ENCODE results near the gene VAV1.
A peak's percentile ranks its signal among the peaks of the same experiment; 100 is the strongest.

The VAV1 gene

DNA sequence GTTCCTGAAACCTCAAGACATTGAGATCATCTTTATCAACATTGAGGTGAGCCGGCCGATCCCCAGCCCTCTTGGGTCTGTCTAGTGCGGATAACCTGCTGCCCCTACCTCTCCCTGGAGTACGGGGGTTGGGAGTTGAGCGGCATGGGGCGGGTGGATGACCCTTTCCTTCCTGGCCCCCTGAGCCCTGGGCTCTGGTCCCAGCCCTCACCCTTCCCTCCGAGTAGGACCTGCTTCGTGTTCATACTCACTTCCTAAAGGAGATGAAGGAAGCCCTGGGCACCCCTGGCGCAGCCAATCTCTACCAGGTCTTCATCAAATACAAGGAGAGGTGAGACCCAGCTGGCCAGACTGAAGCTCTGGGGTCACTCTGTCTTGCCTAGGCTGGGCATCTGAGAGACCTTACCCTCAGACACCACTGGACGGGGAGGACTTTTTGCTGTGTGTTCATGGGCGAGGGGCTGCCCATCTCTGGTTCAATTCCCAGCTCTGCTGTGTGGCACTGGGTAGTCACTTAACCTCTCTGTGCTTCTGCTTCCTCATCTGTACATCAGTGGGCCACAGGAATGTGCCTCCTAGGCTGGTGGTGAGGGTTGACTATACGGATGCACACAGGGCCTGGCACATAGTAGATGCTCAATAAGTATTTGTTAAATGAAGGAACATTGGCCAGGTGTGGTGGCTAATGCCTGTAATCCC, 52.7 kb downstream of the VAV1 start:
- H2BK15ac ChIP-seq (ENCODE audit: low read depth, poor library complexity, severe bottlenecking): no peak overlapping the region
- peaks cover 0 to 3% of the 10 kb centered on the region in 2 experiments for H3K36me3 ChIP-seq (ENCODE audit: control insufficient read depth in 1 of 2, insufficient read depth in 2 of 2, low read depth in 1 of 2, low read length in 2 of 2)
- H2BK5ac ChIP-seq (ENCODE audit: low read depth, low read length, poor library complexity, severe bottlenecking): no peak overlapping the region
- no peak overlapping the region for H3K9ac ChIP-seq (ENCODE audit: low read length)
- no peak overlapping the region for H2BK12ac ChIP-seq (ENCODE audit: low read length in 2 of 2)
- peak overlapping the region; percentile 30 for H2AFZ ChIP-seq (ENCODE audit: low read depth, low read length)
- no peak overlapping the region for H2AK5ac ChIP-seq (ENCODE audit: low read length, severe bottlenecking)
- H3K4ac ChIP-seq (ENCODE audit: low read depth in 1 of 2, low read length in 2 of 2): no peak overlapping the region
- H3K23ac ChIP-seq (ENCODE audit: low read length in 2 of 2): no peak overlapping the region
- H3K14ac ChIP-seq (ENCODE audit: low read length in 2 of 2): no peak overlapping the region
- H3K4me3 ChIP-seq (ENCODE audit: insufficient read depth in 1 of 2, low read depth in 1 of 2, low read length in 2 of 2): no peak overlapping the region
- 89% methylated on average over 12 of the region's 12 CpGs for WGBS
- no peak overlapping the region for H2BK120ac ChIP-seq (ENCODE audit: low read depth, low read length)
- H4K8ac ChIP-seq (ENCODE audit: low read length): no peak overlapping the region
- H3K18ac ChIP-seq (ENCODE audit: low read depth in 1 of 2, low read length in 2 of 2): no peak overlapping the region
- H4K91ac ChIP-seq (ENCODE audit: low read length): no peak overlapping the region
- no peaks in the 10 kb centered on the region for H3K79me1 ChIP-seq (replicated peaks; ENCODE audit: low read length, poor library complexity, severe bottlenecking)
- no peaks in the 10 kb centered on the region for H3K4me1 ChIP-seq (ENCODE audit: control insufficient read depth, insufficient read depth, low read depth, low read length)
- H3K27ac ChIP-seq (ENCODE audit: low read length, poor library complexity, severe bottlenecking): no peak overlapping the region
- DNase-seq: no peak
- peaks cover 0 to 11% of the 10 kb centered on the region in 2 experiments for H3K27me3 ChIP-seq (ENCODE audit: control insufficient read depth in 1 of 2, insufficient read depth in 1 of 2, low read length in 2 of 2)
- H3K9me3 ChIP-seq (ENCODE audit: control insufficient read depth, low read length): no peaks in the 10 kb centered on the region
- no peak overlapping the region for H3K4me2 ChIP-seq (ENCODE audit: low read length, poor library complexity, severe bottlenecking)

GRCh38 chr19:6826281-6826920, 53.9 kb downstream of the VAV1 start:
- DNase-seq: no peak
- H3K27me3 ChIP-seq (ENCODE audit: control insufficient read depth in 1 of 2, insufficient read depth in 1 of 2, low read length in 2 of 2): peaks cover 0 to 11% of the 10 kb centered on the region in 2 experiments
- no peak overlapping the region for H3K4me3 ChIP-seq (ENCODE audit: insufficient read depth in 1 of 2, low read depth in 1 of 2, low read length in 2 of 2)
- no peaks in the 10 kb centered on the region for H3K9me3 ChIP-seq (ENCODE audit: control insufficient read depth, low read length)
- H3K14ac ChIP-seq (ENCODE audit: low read length in 2 of 2): no peak overlapping the region
- no peak overlapping the region for H3K9ac ChIP-seq (ENCODE audit: low read length)
- no peak overlapping the region for H2AK5ac ChIP-seq (ENCODE audit: low read length, severe bottlenecking)
- no peak overlapping the region for H3K18ac ChIP-seq (ENCODE audit: low read depth in 1 of 2, low read length in 2 of 2)
- no peaks in the 10 kb centered on the region for H3K4me1 ChIP-seq (ENCODE audit: control insufficient read depth, insufficient read depth, low read depth, low read length)
- H3K23ac ChIP-seq (ENCODE audit: low read length in 2 of 2): no peak overlapping the region
- H2BK5ac ChIP-seq (ENCODE audit: low read depth, low read length, poor library complexity, severe bottlenecking): no peak overlapping the region
- no peak overlapping the region for H2BK15ac ChIP-seq (ENCODE audit: low read depth, poor library complexity, severe bottlenecking)
- no peaks in the 10 kb centered on the region for H3K79me1 ChIP-seq (replicated peaks; ENCODE audit: low read length, poor library complexity, severe bottlenecking)
- no peak overlapping the region for H3K4ac ChIP-seq (ENCODE audit: low read depth in 1 of 2, low read length in 2 of 2)
- H3K36me3 ChIP-seq (ENCODE audit: control insufficient read depth in 1 of 2, insufficient read depth in 2 of 2, low read depth in 1 of 2, low read length in 2 of 2): peaks cover 0 to 3% of the 10 kb centered on the region in 2 experiments
- no peak overlapping the region for H3K4me2 ChIP-seq (ENCODE audit: low read length, poor library complexity, severe bottlenecking)
- H4K8ac ChIP-seq (ENCODE audit: low read length): no peak overlapping the region
- H2AFZ ChIP-seq (ENCODE audit: low read depth, low read length): no peak overlapping the region
- WGBS: 96% methylated on average over 11 of the region's 15 CpGs
- no peak overlapping the region for H3K27ac ChIP-seq (ENCODE audit: low read length, poor library complexity, severe bottlenecking)
- no peak overlapping the region for H2BK12ac ChIP-seq (ENCODE audit: low read length in 2 of 2)
- H4K91ac ChIP-seq (ENCODE audit: low read length): no peak overlapping the region
- no peak overlapping the region for H2BK120ac ChIP-seq (ENCODE audit: low read depth, low read length)

DNA sequence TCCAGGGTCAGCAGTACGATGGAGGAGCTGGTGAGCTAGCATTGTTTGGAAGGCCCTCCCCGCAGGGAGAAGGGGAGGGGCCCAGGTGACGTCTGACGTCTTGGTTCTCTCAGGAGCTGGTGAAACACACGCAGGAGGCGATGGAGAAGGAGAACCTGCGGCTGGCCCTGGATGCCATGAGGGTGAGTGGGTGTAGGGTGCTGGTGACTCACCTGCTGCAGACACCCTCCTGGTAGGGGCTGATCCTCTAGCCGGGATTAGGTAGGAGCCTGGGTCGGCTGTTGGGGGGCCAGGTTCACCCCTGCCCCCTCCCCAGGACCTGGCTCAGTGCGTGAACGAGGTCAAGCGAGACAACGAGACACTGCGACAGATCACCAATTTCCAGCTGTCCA, 55.8 kb downstream of the VAV1 start:
- Histone ChIP-seq H3K36me3 (ENCODE audit: control insufficient read depth in 1 of 2, insufficient read depth in 2 of 2, low read depth in 1 of 2, low read length in 2 of 2) (no peaks in the 10 kb centered on the region), H3K14ac (ENCODE audit: low read length in 2 of 2) (no peak overlapping the region), H3K4me1 (ENCODE audit: control insufficient read depth, insufficient read depth, low read depth, low read length) (no peaks in the 10 kb centered on the region), H3K27me3 (ENCODE audit: control insufficient read depth in 1 of 2, insufficient read depth in 1 of 2, low read length in 2 of 2) (peaks cover 0 to 20% of the 10 kb centered on the region in 2 experiments), H3K27ac (ENCODE audit: low read length, poor library complexity, severe bottlenecking) (no peak overlapping the region), H3K9ac (ENCODE audit: low read length) (no peak overlapping the region), H3K18ac (ENCODE audit: low read depth in 1 of 2, low read length in 2 of 2) (no peak overlapping the region), H2BK5ac (ENCODE audit: low read depth, low read length, poor library complexity, severe bottlenecking) (no peak overlapping the region), H2AK5ac (ENCODE audit: low read length, severe bottlenecking) (no peak overlapping the region), H2AFZ (ENCODE audit: low read depth, low read length) (no peak overlapping the region), H3K9me3 (ENCODE audit: control insufficient read depth, low read length) (no peaks in the 10 kb centered on the region), H2BK12ac (ENCODE audit: low read length in 2 of 2) (no peak overlapping the region), H3K4ac (ENCODE audit: low read depth in 1 of 2, low read length in 2 of 2) (no peak overlapping the region), H3K4me3 (ENCODE audit: insufficient read depth in 1 of 2, low read depth in 1 of 2, low read length in 2 of 2) (no peak overlapping the region), H3K23ac (ENCODE audit: low read length in 2 of 2) (no peak overlapping the region), H3K4me2 (ENCODE audit: low read length, poor library complexity, severe bottlenecking) (no peak overlapping the region), H2BK120ac (ENCODE audit: low read depth, low read length) (no peak overlapping the region), H2BK15ac (ENCODE audit: low read depth, poor library complexity, severe bottlenecking) (no peak overlapping the region), H4K8ac (ENCODE audit: low read length) (no peak overlapping the region), H4K91ac (ENCODE audit: low read length) (no peak overlapping the region), H3K79me1 (replicated peaks; ENCODE audit: low read length, poor library complexity, severe bottlenecking) (no peaks in the 10 kb centered on the region)
- WGBS: 90% methylated on average over 14 of the region's 14 CpGs
- no peak for DNase-seq

GRCh38 chr19:6828698-6829633, 56.5 kb downstream of the VAV1 start:
- no peak for DNase-seq
- Histone ChIP-seq H2BK15ac (ENCODE audit: low read depth, poor library complexity, severe bottlenecking) (no peak overlapping the region), H3K4ac (ENCODE audit: low read depth in 1 of 2, low read length in 2 of 2) (no peak overlapping the region), H2AK5ac (ENCODE audit: low read length, severe bottlenecking) (no peak overlapping the region), H3K4me1 (ENCODE audit: control insufficient read depth, insufficient read depth, low read depth, low read length) (no peaks in the 10 kb centered on the region), H2AFZ (ENCODE audit: low read depth, low read length) (no peak overlapping the region), H4K8ac (ENCODE audit: low read length) (no peak overlapping the region), H3K9me3 (ENCODE audit: control insufficient read depth, low read length) (no peaks in the 10 kb centered on the region), H3K27me3 (ENCODE audit: control insufficient read depth in 1 of 2, insufficient read depth in 1 of 2, low read length in 2 of 2) (peaks cover 0 to 24% of the 10 kb centered on the region in 2 experiments), H3K18ac (ENCODE audit: low read depth in 1 of 2, low read length in 2 of 2) (no peak overlapping the region), H3K27ac (ENCODE audit: low read length, poor library complexity, severe bottlenecking) (no peak overlapping the region), H2BK12ac (ENCODE audit: low read length in 2 of 2) (no peak overlapping the region), H2BK120ac (ENCODE audit: low read depth, low read length) (no peak overlapping the region), H3K23ac (ENCODE audit: low read length in 2 of 2) (no peak overlapping the region), H3K79me1 (replicated peaks; ENCODE audit: low read length, poor library complexity, severe bottlenecking) (no peaks in the 10 kb centered on the region), H3K9ac (ENCODE audit: low read length) (no peak overlapping the region), H3K36me3 (ENCODE audit: control insufficient read depth in 1 of 2, insufficient read depth in 2 of 2, low read depth in 1 of 2, low read length in 2 of 2) (no peaks in the 10 kb centered on the region), H3K14ac (ENCODE audit: low read length in 2 of 2) (no peak overlapping the region), H2BK5ac (ENCODE audit: low read depth, low read length, poor library complexity, severe bottlenecking) (no peak overlapping the region), H3K4me3 (ENCODE audit: insufficient read depth in 1 of 2, low read depth in 1 of 2, low read length in 2 of 2) (no peak overlapping the region), H4K91ac (ENCODE audit: low read length) (no peak overlapping the region), H3K4me2 (ENCODE audit: low read length, poor library complexity, severe bottlenecking) (no peak overlapping the region)
- 76% methylated on average over 18 of the region's 18 CpGs for WGBS
